GM21390 (cell line): ENCODE data around the gene HTRA3.

Source experiments
- ATAC-seq: cut with Tn5 transposase; IDR thresholded peaks from one replicate; pipeline ENCODE4 v1.9.1; 2021; ENCODE audit not compliant: unreplicated experiment

Gene HTRA3

GRCh38 chr4:8290701-8290970 is 21.1 kb downstream of the HTRA3 start:
- no peak for ATAC-seq

GRCh38 chr4:8291036-8291682 is 21.6 kb downstream of the HTRA3 start:
- ATAC-seq: no peak

- ATAC-seq: no peak
Measured at GRCh38 chr4:8291701-8292477, 22.3 kb downstream of the HTRA3 start.

GRCh38 chr4:8292478-8293107 is 23.0 kb downstream of the HTRA3 start:
- no peak for ATAC-seq

GRCh38 chr4:8293131-8293975 is 23.8 kb downstream of the HTRA3 start:
- no peak for ATAC-seq

GRCh38 chr4:8294036-8294435 is 24.5 kb downstream of the HTRA3 start:
- ATAC-seq: no peak

- ATAC-seq: no peak
Measured at GRCh38 chr4:8294775-8295174, 25.2 kb downstream of the HTRA3 start.

GRCh38 chr4:8295471-8295870 is 25.9 kb downstream of the HTRA3 start:
- no peak for ATAC-seq

DNA sequence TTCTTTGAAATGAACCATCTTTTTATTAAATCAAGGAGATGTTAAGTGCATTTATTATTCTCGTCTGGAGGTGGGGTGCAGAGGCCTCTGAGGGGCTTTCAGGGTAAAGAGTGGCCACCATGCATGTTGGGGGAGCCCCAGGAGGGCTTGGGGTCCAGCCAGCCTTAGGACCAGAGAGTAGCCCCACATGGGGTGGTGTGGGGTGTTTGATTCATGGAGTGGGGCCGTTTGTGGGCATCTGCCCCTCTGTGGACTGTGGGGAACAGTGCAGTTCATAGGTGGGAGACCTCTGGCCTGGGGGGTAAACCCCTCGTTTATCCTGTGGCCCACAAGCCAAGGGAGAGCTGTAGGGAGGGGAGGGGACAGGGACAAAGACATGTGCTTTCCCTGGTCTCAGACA is 26.9 kb downstream of the HTRA3 start:
- ATAC-seq: no peak

- ATAC-seq: no peak
Measured at GRCh38 chr4:8297141-8297601, 27.6 kb downstream of the HTRA3 start.

- no peak for ATAC-seq
Measured at GRCh38 chr4:8297691-8298485, 28.3 kb downstream of the HTRA3 start.

- no peak for ATAC-seq
Measured at GRCh38 chr4:8300832-8301231, 31.3 kb downstream of the HTRA3 start.

DNA sequence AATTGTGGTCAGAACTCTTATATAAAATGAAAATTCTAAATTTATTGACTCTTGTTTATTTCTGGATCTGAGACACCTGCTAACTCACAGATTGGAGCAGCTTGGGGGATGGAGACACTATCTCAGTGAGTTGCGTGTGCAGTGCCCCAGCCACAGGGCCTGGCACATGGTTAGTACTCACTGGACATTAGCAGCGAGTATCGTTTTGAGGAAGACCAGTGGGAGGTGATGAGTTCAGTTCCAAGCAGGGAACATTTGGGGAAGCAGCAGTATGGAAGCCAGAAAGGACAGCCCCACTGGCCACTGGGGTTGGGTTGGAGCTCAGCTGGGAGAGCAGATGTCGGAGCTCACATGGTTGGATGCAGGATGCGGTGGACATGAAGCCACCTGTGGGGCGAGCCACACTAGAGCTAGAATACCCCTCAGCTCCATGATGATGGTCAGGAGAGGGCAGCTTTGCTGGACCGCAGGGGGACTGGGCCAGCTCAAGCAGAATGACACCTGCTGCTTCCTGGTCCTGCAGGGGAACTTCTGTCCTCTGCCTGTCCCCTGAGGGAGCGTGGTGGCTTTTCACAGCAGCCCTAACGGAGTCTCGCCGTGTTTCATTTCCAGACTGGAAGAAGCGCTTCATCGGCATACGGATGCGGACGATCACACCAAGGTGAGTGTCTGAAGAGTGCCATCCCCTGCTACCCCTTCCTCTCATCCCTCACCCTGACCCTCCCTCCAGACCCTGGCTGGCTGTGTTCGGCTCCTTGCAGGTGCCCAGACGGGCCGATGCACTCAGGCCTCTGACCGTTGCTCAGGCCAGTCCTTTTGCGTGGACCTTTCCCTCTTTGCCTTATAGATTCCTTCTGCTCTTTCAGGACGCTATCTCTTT is 32.5 kb downstream of the HTRA3 start:
- ATAC-seq: no peak

DNA sequence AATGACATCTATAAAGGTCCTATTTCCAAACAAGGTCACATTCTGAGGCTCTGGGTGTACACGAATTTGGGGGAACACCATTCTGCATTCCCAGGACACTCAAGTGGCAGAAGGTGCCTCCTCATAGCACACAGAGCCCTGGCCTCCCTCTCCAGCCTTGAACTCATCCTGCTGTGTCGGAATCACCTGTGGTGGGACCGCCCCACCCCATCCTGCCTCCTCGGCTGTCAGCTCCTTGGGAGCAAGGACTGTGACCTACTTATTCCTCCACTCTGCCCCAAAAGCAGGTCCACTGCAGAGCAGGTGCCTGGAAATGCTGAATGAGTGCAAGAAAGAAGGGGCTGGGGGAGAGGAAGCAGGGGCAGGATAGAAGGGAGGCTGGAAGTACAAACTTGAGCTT is 33.5 kb downstream of the HTRA3 start:
- no peak for ATAC-seq

- no peak for ATAC-seq
Measured at GRCh38 chr4:8303485-8304281, 34.1 kb downstream of the HTRA3 start.

DNA sequence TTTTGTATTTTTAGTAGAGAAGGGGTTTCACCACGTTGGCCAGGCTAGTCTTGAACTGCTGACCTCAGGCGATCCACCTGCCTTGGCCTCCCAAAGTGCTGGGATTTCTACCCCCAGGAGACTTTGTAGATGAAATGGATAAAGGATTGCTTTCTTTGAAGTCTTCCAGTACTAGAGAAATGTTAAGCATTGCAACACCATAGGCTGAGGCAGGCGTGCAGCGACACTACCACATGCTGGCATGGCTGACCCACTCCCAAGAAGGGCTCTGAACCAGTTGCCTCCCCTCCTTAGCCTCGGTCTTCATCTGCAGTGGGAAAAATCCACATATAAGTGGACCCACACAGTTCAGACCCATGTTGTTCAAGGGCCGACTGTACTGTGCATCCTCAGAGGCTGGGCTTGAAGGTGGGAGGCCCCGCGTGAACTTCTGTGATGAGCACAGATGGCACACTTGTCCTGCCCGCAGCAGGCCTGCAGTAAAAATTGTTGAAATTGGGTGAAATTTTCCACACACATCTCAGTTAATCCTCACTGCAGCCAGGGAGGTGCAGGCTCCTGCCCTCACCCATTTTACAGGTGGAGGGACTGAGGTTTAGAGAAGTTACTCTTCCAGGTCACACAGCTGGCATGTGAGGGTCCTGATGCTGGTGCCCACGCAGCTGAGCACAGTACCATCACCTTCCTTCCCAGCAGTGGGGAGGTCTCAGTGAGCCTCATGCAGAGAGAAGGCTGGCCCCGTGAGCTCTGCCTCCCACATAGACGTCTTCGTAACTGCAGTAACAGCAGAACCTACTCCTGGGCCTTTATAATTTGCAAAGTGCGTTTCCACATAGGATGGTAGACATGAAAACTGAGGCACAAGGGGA is 35.5 kb downstream of the HTRA3 start:
- no peak for ATAC-seq

DNA sequence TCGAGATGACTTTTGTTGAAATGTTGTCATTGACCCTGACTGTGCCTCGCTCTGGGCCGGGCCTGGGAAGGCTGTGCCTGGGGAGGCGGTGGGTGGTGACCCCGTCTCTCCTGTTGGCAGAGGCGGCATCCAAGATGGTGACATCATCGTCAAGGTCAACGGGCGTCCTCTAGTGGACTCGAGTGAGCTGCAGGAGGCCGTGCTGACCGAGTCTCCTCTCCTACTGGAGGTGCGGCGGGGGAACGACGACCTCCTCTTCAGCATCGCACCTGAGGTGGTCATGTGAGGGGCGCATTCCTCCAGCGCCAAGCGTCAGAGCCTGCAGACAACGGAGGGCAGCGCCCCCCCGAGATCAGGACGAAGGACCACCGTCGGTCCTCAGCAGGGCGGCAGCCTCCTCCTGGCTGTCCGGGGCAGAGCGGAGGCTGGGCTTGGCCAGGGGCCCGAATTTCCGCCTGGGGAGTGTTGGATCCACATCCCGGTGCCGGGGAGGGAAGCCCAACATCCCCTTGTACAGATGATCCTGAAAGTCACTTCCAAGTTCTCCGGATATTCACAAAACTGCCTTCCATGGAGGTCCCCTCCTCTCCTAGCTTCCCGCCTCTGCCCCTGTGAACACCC is 36.4 kb downstream of the HTRA3 start:
- no peak for ATAC-seq
